Lower leg skin (tissue), 4 donors: Measurements from ENCODE around the gene ARHGEF33. TPM values are rescaled to one million over a fixed set of nuclear protein-coding genes. Genes with fewer than 3 reads are reported as not detected.
"Not testable (repeated sequence)": the region's sequence is repeated elsewhere in the genome, so short reads cannot be mapped to it uniquely, and the experiment has no call there.

Experiments used
- DNase-seq, 2 donors: peaks; one replicate each; pipeline ENCODE4 v3.0.0-alpha.2; 2019; ENCODE audit warnings: low spot score in 2 of 2
- H3K4me3 ChIP-seq: fragments of 200-600 bp; sonication (generic); 2 replicates; pipeline ENCODE4 v1.5.1; 2017; ENCODE audit warnings: mild to moderate bottlenecking, low read depth; ENCODE audit not compliant: poor library complexity, severe bottlenecking
- POLR2A ChIP-seq, 2 donors: fragments of 450-650 bp; IDR thresholded peaks; one replicate each; pipeline ENCODE4 v1.6.1; 2016 to 2017; ENCODE audit warnings: antibody characterized with exemption in 2 of 2, mild to moderate bottlenecking in 1 of 2, moderate library complexity in 1 of 2
- WGBS, 2 donors: methylation state at CpG; one replicate each; pipeline ENCODE4 v1.1.5; 2018; 5-methylcytosine and 5-hydroxymethylcytosine counted together
- intact Hi-C: fragments of 100-400 bp; cut with DNase I; formaldehyde crosslinking; loops from one replicate; pipeline ENCODE4 v1.15.0; 2023; ENCODE audit warnings: low total_unique reads
- total RNA-seq, 4 donors: library from RNA; depleted of rRNA; stranded (reverse); fragments of >200 nt; gene quantifications; one replicate each; pipeline ENCODE4 v1.1.0, GENCODE V29; 2016
- TF ChIP-seq, protein P1 (sequence below), 3 donors: fragments of 450-650 bp; IDR thresholded peaks; one replicate each; pipeline ENCODE4 v1.5.1; 2016; ENCODE audit warnings: antibody characterized with exemption in 3 of 3, mild to moderate bottlenecking in 3 of 3, moderate library complexity in 2 of 3

Gene ARHGEF33
- total RNA-seq, 4 donors from 2014 or later = 0.13 to 1.4 (median 0.66) TPM

GRCh38 chr2:38932586-38932985 lies 42.9 kb downstream of the ARHGEF33 start:
- 44 to 59% methylated on average over 1 of the region's 1 CpG for WGBS, 2 donors
- no peak for DNase-seq
- intact Hi-C loops = no loop called here
- no peak overlapping the region for H3K4me3 ChIP-seq
- TF ChIP-seq, protein P1, sequence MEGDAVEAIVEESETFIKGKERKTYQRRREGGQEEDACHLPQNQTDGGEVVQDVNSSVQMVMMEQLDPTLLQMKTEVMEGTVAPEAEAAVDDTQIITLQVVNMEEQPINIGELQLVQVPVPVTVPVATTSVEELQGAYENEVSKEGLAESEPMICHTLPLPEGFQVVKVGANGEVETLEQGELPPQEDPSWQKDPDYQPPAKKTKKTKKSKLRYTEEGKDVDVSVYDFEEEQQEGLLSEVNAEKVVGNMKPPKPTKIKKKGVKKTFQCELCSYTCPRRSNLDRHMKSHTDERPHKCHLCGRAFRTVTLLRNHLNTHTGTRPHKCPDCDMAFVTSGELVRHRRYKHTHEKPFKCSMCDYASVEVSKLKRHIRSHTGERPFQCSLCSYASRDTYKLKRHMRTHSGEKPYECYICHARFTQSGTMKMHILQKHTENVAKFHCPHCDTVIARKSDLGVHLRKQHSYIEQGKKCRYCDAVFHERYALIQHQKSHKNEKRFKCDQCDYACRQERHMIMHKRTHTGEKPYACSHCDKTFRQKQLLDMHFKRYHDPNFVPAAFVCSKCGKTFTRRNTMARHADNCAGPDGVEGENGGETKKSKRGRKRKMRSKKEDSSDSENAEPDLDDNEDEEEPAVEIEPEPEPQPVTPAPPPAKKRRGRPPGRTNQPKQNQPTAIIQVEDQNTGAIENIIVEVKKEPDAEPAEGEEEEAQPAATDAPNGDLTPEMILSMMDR (IDR thresholded peaks at IDR 0.05) = no peak
- no peak for TF ChIP-seq POLR2A (IDR thresholded peaks at IDR 0.05)

- 71 to 75% methylated on average over 3 of the region's 3 CpGs for WGBS, 2 donors
- no peak for DNase-seq
- no peak overlapping the region for H3K4me3 ChIP-seq
- intact Hi-C loops = no loop called here
- TF ChIP-seq, protein P1 (IDR thresholded peaks at IDR 0.05) = no peak
- TF ChIP-seq POLR2A (IDR thresholded peaks at IDR 0.05) = no peak
Observed at GRCh38 chr2:38933653-38934052, 44.0 kb downstream of the ARHGEF33 start.

GRCh38 chr2:38934742-38935141 lies 45.1 kb downstream of the ARHGEF33 start:
- intact Hi-C loops = no loop called here
- no peak overlapping the region for H3K4me3 ChIP-seq
- WGBS, 2 donors = 75 to 79% methylated on average over 5 of the region's 5 CpGs
- TF ChIP-seq, protein P1 (IDR thresholded peaks at IDR 0.05) = no peak
- no peak for TF ChIP-seq POLR2A (IDR thresholded peaks at IDR 0.05)
- no peak for DNase-seq

GRCh38 chr2:38935568-38936172 lies 46.0 kb downstream of the ARHGEF33 start:
- no peak for TF ChIP-seq POLR2A (IDR thresholded peaks at IDR 0.05)
- TF ChIP-seq, protein P1 (IDR thresholded peaks at IDR 0.05) = no peak
- intact Hi-C loops = no loop called here
- no peak overlapping the region for H3K4me3 ChIP-seq
- no peak for DNase-seq
- 88 to 93% methylated on average over 4 of the region's 4 CpGs for WGBS, 2 donors

DNA sequence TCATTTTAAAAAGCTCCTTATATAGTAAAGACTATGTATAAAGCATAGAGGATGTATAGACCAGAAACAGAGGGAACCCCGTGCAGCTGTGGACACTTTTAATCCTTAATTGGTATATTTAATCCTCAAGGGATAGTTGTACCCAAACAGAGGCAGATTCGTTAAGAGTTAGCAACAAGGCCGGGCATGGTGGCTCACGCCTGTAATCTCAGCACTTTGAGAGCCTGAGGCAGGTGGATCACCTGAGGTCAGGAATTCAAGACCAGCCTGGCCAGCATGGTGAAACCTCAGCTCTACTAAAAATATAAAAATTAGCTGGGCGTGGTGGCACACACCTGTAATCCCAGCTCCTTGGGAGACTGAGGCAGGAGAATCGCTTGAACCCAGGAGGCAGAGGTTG lies 46.8 kb downstream of the ARHGEF33 start:
- intact Hi-C loops, H3K4me3 ChIP-seq, DNase-seq: not testable (repeated sequence)
- WGBS, 2 donors = 84 to 88% methylated on average over 6 of the region's 6 CpGs

GRCh38 chr2:38937548-38937947 lies 47.9 kb downstream of the ARHGEF33 start:
- H3K4me3 ChIP-seq = no peak overlapping the region
- intact Hi-C loops = no loop called here
- no peak for TF ChIP-seq POLR2A (IDR thresholded peaks at IDR 0.05)
- TF ChIP-seq, protein P1 (IDR thresholded peaks at IDR 0.05) = no peak
- DNase-seq = no peak
- WGBS, 2 donors = 82 to 90% methylated on average over 3 of the region's 3 CpGs
